K562 treated with DMSO at 1 percent for 48 hours (cell line): ENCODE results near the gene UNC45B. TPM values are rescaled to one million over a fixed set of nuclear protein-coding genes. Genes with fewer than 3 reads are reported as not detected.

Experiments used
- total RNA-seq: library from RNA; unstranded; fragments of 300-600 nt; gene quantifications from 2 replicates; pipeline ENCODE4 v1.2.3, GENCODE V29; 2022; ENCODE audit warnings: low replicate concordance; ENCODE audit errors: extremely low read depth

The UNC45B gene
- total RNA-seq = not detected in 2 replicates

DNA sequence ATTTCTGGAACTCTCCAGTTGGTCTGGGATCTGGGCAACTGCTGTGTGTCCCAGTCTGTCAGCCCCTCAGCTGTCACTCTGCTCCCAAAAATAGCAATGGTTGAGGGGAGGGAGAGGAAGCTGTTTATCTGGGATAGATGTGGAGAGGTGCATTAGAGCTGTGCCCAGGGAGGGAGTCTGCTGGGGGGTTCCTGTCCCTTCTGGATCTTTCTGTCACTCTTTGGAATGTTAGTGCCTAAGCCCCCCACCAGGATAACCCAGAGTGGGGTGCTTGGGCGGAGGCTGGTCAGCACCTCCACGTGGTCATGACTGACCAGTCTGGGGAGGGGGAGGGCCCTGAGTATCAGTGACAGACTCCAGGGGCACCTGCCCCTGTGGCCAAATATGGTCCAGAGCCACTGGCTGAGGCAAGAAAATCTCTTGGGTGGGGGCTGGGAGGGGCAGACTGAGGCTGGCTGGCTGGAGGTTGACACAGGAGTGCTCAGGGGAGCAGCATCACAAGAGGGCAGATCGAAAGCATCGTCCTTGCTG is at the start of gene UNC45B:
TSS of gene UNC45B (plus strand) at position 443 of the 531 bp plus-strand sequence. CDS start 447 bp downstream, outside the sequence.

GRCh38 chr17:35119370-35120165 is 28.0 kb upstream of the UNC45B start, which contains the start of gene RAD51D:
RAD51D (minus strand) TSS chr17:35119860; CDS start chr17:35119613, 247 bp downstream.

DNA sequence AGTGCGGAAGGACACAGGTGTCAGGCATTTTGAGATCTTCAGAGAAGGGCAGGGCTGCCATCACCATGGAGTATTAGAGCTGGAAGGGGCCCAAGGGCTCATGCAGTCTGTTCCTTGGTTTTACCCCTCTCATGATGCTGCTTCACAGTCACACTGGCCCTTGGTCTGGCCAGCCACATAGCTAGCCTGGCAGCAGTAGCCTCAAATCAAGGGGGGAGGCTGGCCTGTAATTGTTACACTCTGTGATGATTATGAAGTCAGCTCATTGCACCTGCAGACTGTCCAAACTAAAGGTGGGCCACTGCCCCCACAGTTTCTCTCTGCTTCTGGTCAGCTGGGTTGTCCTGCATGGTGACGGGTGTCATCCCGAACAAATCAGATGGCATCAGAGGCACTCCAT is 26.3 kb upstream of the UNC45B start, which contains the start of gene FNDC8:
TSS of gene FNDC8 (plus strand) at position 301 of the 400 bp plus-strand sequence. CDS start at position 380, 79 bp downstream.

DNA sequence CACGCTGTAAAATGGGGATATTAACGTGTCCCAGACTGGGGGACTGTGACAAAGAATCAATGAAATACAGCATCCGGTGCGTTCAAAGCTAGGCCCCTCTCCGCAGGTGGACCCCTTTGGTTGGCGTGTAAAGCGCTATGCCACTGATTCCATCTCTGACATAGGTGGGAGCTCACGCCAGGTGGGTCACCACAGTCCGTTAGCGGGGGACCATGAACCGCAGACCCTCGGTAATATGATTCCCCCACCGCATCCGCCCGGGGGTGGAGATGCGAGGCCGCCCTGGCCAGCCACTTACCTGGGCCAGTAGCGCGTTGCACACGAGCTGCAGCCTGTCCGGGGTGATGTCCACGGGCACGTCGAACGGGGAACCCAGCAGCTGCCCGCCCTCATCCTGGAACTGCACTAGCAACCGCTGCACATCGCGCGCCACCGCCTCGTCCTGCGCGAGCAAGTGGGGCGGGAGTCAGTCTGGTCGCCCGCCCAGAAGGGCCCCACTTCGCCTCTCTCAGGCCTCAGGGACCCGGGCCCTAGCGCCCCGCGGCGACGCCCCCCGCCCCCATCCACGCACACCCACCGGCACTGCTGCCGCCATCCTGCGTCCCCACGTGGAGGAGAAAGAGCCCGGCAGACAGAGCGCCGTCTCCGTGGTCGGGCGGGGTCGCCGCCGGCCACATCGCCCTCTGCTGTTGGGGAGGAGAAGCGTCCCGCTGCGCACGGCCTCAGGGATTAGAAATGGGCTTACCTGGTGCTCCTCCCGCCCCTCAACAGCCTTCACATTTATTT is 5.7 kb upstream of the UNC45B start, which contains the start of gene NLE1:
TSS of gene NLE1 (minus strand) at position 623 of the 786 bp plus-strand sequence. CDS start at position 595, 28 bp downstream.

GRCh38 chr17:35194001-35194400 is 46.4 kb downstream of the UNC45B start, which contains the start of gene SLC35G3:
SLC35G3 (minus strand) TSS chr17:35194393; CDS start chr17:35194307, 86 bp downstream.

Other genes starting within 250 kb of the UNC45B start
- gene CCT6B, start 186.4 kb upstream of the UNC45B start, total RNA-seq = not detected in 2 replicates
- not detected in 2 replicates for gene ZNF830, start 186.3 kb upstream of the UNC45B start, total RNA-seq
- gene LIG3, start 167.3 kb upstream of the UNC45B start, total RNA-seq = not detected in 2 replicates
- not detected in 2 replicates for gene RFFL, start 84.1 kb upstream of the UNC45B start, total RNA-seq
- not detected in 2 replicates for gene RAD51D, start 28.0 kb upstream of the UNC45B start, total RNA-seq
- not detected in 2 replicates for gene FNDC8, start 26.2 kb upstream of the UNC45B start, total RNA-seq
- gene NLE1, start 5.5 kb upstream of the UNC45B start, total RNA-seq = not detected in 2 replicates
- gene SLC35G3, start 46.6 kb downstream of the UNC45B start, total RNA-seq = not detected in 2 replicates
- gene SLFN5, start 95.3 kb downstream of the UNC45B start, total RNA-seq = not detected in 2 replicates
- gene SLFN11, start 225.8 kb downstream of the UNC45B start, total RNA-seq = not detected in 2 replicates